Measurements from ENCODE around the gene SPPL2C. TPM values are rescaled to one million over a fixed set of nuclear protein-coding genes. Genes with fewer than 3 reads are reported as not detected.

The SPPL2C gene
- polyA plus RNA-seq, 1 experiment = not detected

DNA sequence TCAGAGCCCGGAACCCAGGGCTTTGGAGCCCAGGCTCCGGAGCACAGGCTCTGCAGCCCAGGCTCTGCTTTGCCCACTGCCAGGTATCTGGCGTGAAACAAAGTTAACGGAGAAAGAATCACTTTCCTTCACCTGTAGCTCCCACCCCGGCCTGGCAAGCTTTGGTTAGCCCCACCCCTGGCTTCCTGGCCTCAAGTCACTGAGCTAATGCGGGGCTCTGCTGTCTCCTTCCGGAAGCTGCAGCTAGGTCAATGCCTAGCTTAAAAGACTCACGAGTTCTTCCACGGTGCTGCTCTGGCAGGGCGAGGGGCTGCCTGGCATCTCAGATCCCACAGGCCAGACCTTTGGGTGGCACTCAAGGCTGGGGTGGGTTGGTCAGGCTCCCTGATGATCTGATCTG lies 21.1 kb upstream of the SPPL2C start:
- POLR2A ChIA-PET = no interaction called here
- no peak for DNase-seq (ENCODE audit: low read depth, low spot score)
- Histone ChIP-seq H3K9me3 (ENCODE audit: control insufficient read depth, insufficient read depth, low read length) (no peaks in the 10 kb centered on the region), H3K27ac (ENCODE audit: low read depth, low read length) (no peak overlapping the region), H3K27me3 (ENCODE audit: control insufficient read depth, insufficient read depth, low read length) (peaks cover 9% of the 10 kb centered on the region), H3K4me3 (ENCODE audit: low read depth, low read length) (no peak overlapping the region)
- TF ChIP-seq, protein P1, sequence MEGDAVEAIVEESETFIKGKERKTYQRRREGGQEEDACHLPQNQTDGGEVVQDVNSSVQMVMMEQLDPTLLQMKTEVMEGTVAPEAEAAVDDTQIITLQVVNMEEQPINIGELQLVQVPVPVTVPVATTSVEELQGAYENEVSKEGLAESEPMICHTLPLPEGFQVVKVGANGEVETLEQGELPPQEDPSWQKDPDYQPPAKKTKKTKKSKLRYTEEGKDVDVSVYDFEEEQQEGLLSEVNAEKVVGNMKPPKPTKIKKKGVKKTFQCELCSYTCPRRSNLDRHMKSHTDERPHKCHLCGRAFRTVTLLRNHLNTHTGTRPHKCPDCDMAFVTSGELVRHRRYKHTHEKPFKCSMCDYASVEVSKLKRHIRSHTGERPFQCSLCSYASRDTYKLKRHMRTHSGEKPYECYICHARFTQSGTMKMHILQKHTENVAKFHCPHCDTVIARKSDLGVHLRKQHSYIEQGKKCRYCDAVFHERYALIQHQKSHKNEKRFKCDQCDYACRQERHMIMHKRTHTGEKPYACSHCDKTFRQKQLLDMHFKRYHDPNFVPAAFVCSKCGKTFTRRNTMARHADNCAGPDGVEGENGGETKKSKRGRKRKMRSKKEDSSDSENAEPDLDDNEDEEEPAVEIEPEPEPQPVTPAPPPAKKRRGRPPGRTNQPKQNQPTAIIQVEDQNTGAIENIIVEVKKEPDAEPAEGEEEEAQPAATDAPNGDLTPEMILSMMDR (IDR thresholded peaks at IDR 0.05; ENCODE audit: low read depth, low read length) = no peak
- CTCF ChIA-PET = no interaction called here

DNA sequence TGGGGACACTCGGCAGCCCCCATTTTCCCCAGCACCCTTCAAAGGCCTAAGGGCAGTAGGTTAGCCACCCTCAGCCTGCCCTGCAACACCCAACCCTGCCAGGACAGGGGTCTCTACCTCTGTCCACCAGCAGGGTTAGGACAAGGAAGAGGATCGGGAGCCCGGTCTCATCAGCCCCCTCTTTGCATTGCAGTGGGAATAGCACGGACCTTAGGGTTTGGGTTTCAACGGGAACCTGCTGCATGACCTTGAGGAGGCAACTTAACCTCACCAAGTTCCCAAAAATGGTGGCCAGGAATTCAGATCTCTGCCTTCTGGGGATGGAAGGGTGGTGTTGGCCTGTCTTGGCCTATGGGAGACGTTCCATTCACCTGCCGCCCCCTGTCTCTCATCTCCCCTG lies 20.2 kb upstream of the SPPL2C start:
- no peaks in the 10 kb centered on the region for H3K9me3 ChIP-seq (ENCODE audit: control insufficient read depth, insufficient read depth, low read length)
- ChIA-PET POLR2A (no interaction called here), CTCF (no interaction called here)
- H3K27ac ChIP-seq (ENCODE audit: low read depth, low read length) = no peak overlapping the region
- H3K4me3 ChIP-seq (ENCODE audit: low read depth, low read length) = no peak overlapping the region
- H3K27me3 ChIP-seq (ENCODE audit: control insufficient read depth, insufficient read depth, low read length) = peaks cover 6% of the 10 kb centered on the region
- TF ChIP-seq, protein P1 (IDR thresholded peaks at IDR 0.05; ENCODE audit: low read depth, low read length) = no peak
- no peak for DNase-seq (ENCODE audit: low read depth, low spot score)

DNA sequence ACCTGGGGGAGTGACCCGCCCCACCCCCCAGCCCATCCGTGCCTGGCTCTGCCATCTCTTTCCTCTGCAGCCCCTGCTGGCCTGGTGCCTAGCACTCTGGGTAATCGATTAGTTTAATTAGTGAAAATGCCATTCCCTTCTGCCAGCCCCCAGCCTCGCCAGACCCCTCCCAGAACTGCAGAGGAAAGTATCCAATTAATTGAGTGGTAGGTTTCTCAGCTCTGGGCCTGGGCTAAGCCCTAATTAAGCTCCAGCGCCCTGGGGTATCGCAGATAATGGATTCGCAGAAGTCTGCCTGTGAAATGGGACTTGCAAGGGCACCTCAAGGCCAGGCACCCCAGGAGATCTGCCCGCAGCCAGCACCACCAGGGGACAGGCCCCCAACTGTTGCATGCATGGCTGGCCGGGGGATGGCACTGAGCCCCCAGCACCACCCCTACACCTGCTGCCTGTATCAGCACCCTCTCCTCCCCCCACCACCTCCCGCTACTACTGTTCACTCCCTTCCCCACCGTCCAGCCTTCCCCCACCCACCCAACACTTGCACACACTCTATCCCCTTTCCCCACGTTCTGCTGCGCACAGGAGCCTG lies 19.7 kb upstream of the SPPL2C start:
- peaks cover 4% of the 10 kb centered on the region for H3K27me3 ChIP-seq (ENCODE audit: control insufficient read depth, insufficient read depth, low read length)
- DNase-seq (ENCODE audit: low read depth, low spot score) = no peak
- no peak overlapping the region for H3K4me3 ChIP-seq (ENCODE audit: low read depth, low read length)
- H3K9me3 ChIP-seq (ENCODE audit: control insufficient read depth, insufficient read depth, low read length) = no peaks in the 10 kb centered on the region; the same call in 1 of the 2 replicates
- TF ChIP-seq, protein P1 (IDR thresholded peaks at IDR 0.05; ENCODE audit: low read depth, low read length) = no peak
- ChIA-PET POLR2A (no interaction called here), CTCF (no interaction called here)
- no peak overlapping the region for H3K27ac ChIP-seq (ENCODE audit: low read depth, low read length)

DNA sequence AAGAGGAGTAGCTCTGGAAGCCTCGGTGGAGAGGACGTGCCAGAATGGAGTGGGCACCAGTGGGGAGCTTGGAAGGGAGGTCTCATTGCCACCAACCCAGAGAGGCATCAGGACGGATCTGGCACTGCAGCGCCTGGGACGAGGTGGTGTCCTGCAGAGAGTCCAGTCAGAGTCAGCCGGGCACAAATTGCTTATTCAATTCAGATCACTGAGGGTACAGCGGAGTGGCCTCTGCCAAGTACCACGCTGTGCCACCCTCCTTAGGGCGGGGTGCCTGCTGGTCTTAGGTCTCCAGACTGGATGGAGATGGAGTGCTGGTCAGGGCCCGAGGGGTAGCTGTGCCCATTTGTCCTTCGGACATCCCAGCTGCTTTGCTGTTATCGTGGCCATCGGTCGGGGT lies 18.9 kb upstream of the SPPL2C start:
- CTCF ChIA-PET = no interaction called here
- peaks cover 4% of the 10 kb centered on the region for H3K27me3 ChIP-seq (ENCODE audit: control insufficient read depth, insufficient read depth, low read length)
- no peaks in the 10 kb centered on the region; the same call in 1 of the 2 replicates for H3K9me3 ChIP-seq (ENCODE audit: control insufficient read depth, insufficient read depth, low read length)
- no peak overlapping the region for H3K4me3 ChIP-seq (ENCODE audit: low read depth, low read length)
- TF ChIP-seq, protein P1 (IDR thresholded peaks at IDR 0.05; ENCODE audit: low read depth, low read length) = no peak
- POLR2A ChIA-PET = no interaction called here
- DNase-seq (ENCODE audit: low read depth, low spot score) = no peak
- no peak overlapping the region for H3K27ac ChIP-seq (ENCODE audit: low read depth, low read length)

DNA sequence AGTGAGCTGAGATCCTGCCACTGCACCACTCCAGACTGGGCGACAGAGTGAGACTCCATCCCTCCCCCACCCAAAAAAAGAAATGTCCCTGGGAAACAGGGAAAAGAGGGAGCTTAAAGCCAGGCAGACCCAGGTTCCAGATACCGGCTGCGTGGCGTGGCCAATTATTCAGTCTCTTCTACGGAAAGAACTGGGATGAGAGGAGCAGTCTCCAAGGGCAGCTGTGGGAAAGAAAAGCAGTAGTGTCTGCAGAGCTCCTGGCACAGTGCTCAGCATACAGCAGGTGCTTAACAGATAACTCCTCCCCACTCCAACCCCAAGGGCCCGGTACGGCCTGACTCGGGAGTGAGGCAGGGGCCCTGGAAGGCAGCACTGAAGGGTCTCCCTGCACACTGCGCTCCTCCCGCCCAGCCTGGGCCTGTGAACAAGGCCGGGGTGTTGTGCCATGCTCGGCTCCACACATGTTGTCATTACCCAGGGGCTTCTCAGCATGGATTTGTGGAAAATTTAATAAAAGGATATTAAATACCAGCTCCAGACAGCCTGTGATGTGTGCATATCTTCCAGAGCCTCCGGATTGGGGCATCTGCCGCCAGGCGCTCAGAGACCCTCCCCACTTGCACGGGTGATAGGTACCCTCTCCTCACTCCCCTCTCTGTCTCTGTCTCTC lies 17.6 kb upstream of the SPPL2C start:
- Histone ChIP-seq H3K27ac (ENCODE audit: low read depth, low read length) (no peak overlapping the region), H3K9me3 (ENCODE audit: control insufficient read depth, insufficient read depth, low read length) (no peaks in the 10 kb centered on the region; the same call in 1 of the 2 replicates), H3K27me3 (ENCODE audit: control insufficient read depth, insufficient read depth, low read length) (peaks cover 4% of the 10 kb centered on the region), H3K4me3 (ENCODE audit: low read depth, low read length) (no peak overlapping the region)
- DNase-seq (ENCODE audit: low read depth, low spot score) = no peak
- CTCF ChIA-PET = interaction anchor here (1.1 kb wide), 1 partner anchor 187 kb away, joined by 4 read pairs; no protein-coding TSS in a partner anchor
- TF ChIP-seq, protein P1 (IDR thresholded peaks at IDR 0.05; ENCODE audit: low read depth, low read length) = no peak
- POLR2A ChIA-PET = no interaction called here

Measured in AG04450 (cell line).